GM12878 (cell line): ENCODE data around the gene SCNN1B. TPM values are rescaled to one million over a fixed set of nuclear protein-coding genes. Genes with fewer than 3 reads are reported as not detected.

Experiments used
- E2F4 ChIP-seq: IDR thresholded peaks from 2 replicates; pipeline ENCODE4 v1.6.1; 2012; ENCODE audit warnings: low read depth, low read length, improper control_type of control experiment
- FOXK2 ChIP-seq: fragments of 450-650 bp; IDR thresholded peaks from 2 replicates; pipeline ENCODE4 v1.6.1; 2017; ENCODE audit warnings: mild to moderate bottlenecking, moderate library complexity
- KDM1A ChIP-seq: fragments of 200-600 bp; sonication (generic); IDR thresholded peaks from 2 replicates; pipeline ENCODE4 v1.6.1; 2016; ENCODE audit warnings: borderline replicate concordance
- MEF2B ChIP-seq: fragments of 450-650 bp; IDR thresholded peaks from 2 replicates; pipeline ENCODE4 v1.6.1; 2018; ENCODE audit warnings: mild to moderate bottlenecking, moderate library complexity; ENCODE audit not compliant: partially characterized antibody, poor library complexity, severe bottlenecking
- MTA2 ChIP-seq: fragments of 450-650 bp; IDR thresholded peaks from 2 replicates; pipeline ENCODE4 v1.6.1; 2016; ENCODE audit warnings: low read depth, mild to moderate bottlenecking, moderate library complexity
- NR2C2 ChIP-seq: IDR thresholded peaks from 2 replicates; pipeline ENCODE4 v1.6.1; 2011; ENCODE audit warnings: borderline replicate concordance, low read depth; ENCODE audit not compliant: control insufficient read depth, insufficient read length
- PAX8 ChIP-seq: fragments of 450-650 bp; IDR thresholded peaks from 2 replicates; pipeline ENCODE4 v1.6.1; 2017; ENCODE audit warnings: mild to moderate bottlenecking, moderate library complexity
- RUNX3 ChIP-seq: IDR thresholded peaks from 2 replicates; pipeline ENCODE4 v1.6.1; 2012; ENCODE audit warnings: low read length, inconsistent platforms
- SMAD5 ChIP-seq: IDR thresholded peaks from 2 replicates; pipeline ENCODE4 v1.6.1; 2016; ENCODE audit warnings: antibody characterized with exemption, low read depth
- TARDBP ChIP-seq: IDR thresholded peaks from 2 replicates; pipeline ENCODE4 v1.6.1; 2016; ENCODE audit warnings: borderline replicate concordance
- ZBTB4 ChIP-seq: fragments of 450-650 bp; formaldehyde crosslinking; IDR thresholded peaks from 2 replicates; pipeline ENCODE4 v1.4.0; 2022; ENCODE audit warnings: mild to moderate bottlenecking, moderate library complexity
- ZNF207 ChIP-seq: fragments of 450-650 bp; IDR thresholded peaks from 2 replicates; pipeline ENCODE4 v1.6.1; 2014; ENCODE audit warnings: antibody characterized with exemption, mild to moderate bottlenecking, borderline replicate concordance
- polyA plus RNA-seq, 11 experiments: library from polyadenylated mRNA; depleted of rRNA in 4 of 11; unstranded in 6 of 11; stranded (reverse) in 5 of 11; fragments of >200 nt; fragmentation: Nextera tagmentation in 4 of 11; fragmentation: Illumina TruSeq in 1 of 11; extraction: Ambion mirVana in 4 of 11; extraction: Trizol in 1 of 11; gene quantifications; 1 replicate in 1 of 11; 2 replicates in 10 of 11; pipeline versions ENCODE4 v1.2.1 to v1.2.3, GENCODE V29; 2011 to 2016; ENCODE audit warnings: inconsistent platforms in 2 of 11, missing spikeins in 2 of 11, low read depth in 1 of 11
- total RNA-seq, 4 experiments: library from RNA; depleted of rRNA in 3 of 4; stranded (reverse); fragments of >200 nt in 3 of 4; fragmentation: Illumina TruSeq in 1 of 4; extraction: Trizol in 1 of 4; gene quantifications; 2 replicates each; pipeline versions ENCODE4 v1.2.1 to v1.2.3, GENCODE V29; 2013 to 2021
- TF ChIP-seq, protein P1 (sequence below): IDR thresholded peaks from 2 replicates; pipeline ENCODE4 v1.6.1; 2011; ENCODE audit warnings: borderline replicate concordance, low read depth, mild to moderate bottlenecking, moderate library complexity, low read length; ENCODE audit not compliant: insufficient read depth, poor library complexity, severe bottlenecking

SCNN1B gene
- total and polyA plus RNA-seq, 10 of the 15 experiments (the other 5 are each of a cell fraction or from before 2014, with no cell fraction given): 0.28 to 1.5 (median 0.64) TPM

DNA sequence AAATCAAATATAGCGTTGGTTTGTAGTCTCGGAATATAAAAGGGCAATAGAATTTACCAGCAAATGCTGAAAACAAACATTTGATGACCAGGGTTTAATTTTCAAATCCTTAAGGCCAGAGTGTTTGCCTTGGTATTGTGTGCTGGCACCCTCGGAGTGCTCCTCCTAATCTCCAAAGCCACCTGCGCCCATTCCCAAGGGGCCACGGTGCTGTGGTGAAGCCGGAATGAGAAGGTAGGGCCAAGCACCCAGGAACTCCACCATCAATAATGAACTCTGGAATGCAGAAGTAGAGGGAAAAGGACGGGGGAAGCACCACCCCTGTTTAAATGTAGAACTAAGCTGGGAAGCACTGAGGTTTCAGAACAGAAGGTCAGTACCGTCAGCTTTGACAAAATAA lies 99.0 kb downstream of the SCNN1B start (continued):
- TF ChIP-seq MTA2: no peak
- no peak for TF ChIP-seq ZNF207
- no peak for TF ChIP-seq ZBTB4
- TF ChIP-seq TARDBP: no peak
- no peak for TF ChIP-seq RUNX3
- TF ChIP-seq PAX8: no peak
- TF ChIP-seq NR2C2: no peak
- TF ChIP-seq, protein P1, sequence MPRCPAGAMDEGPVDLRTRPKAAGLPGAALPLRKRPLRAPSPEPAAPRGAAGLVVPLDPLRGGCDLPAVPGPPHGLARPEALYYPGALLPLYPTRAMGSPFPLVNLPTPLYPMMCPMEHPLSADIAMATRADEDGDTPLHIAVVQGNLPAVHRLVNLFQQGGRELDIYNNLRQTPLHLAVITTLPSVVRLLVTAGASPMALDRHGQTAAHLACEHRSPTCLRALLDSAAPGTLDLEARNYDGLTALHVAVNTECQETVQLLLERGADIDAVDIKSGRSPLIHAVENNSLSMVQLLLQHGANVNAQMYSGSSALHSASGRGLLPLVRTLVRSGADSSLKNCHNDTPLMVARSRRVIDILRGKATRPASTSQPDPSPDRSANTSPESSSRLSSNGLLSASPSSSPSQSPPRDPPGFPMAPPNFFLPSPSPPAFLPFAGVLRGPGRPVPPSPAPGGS: no peak
- TF ChIP-seq SMAD5: no peak
- no peak for TF ChIP-seq MEF2B
- TF ChIP-seq FOXK2: no peak
- TF ChIP-seq KDM1A: no peak
- no peak for TF ChIP-seq E2F4
